Suppressor macrophage (primary cell): ENCODE results near the gene NFATC3.

Experiments
- DNase-seq, 4 experiments: peaks; one replicate each; pipeline ENCODE4 v3.0.0-alpha.2; 2020 to 2022

Gene NFATC3

GRCh38 chr16:68251832-68252231 lies 166.7 kb downstream of the NFATC3 start:
- DNase-seq = no peak

DNA sequence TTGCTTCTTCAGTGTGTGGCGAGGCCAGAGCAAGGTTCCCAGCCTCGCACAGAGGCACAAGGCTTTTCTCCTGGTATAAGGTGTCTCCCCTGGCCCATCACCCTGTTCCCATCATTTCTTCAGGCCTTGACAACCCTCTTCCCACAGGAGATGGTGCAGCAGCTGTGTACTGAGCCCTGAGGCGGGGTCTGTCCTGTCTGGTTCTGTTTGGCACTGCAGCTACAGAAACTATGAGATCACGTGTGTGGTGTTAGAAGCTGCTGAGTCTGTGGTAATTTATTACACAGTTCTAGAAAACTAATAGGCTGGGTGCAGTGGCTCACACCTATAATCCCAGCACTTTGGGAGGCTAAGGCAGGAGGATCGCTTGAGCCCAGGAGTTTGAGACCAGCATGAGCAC lies 167.2 kb downstream of the NFATC3 start:
- DNase-seq = no peak

DNA sequence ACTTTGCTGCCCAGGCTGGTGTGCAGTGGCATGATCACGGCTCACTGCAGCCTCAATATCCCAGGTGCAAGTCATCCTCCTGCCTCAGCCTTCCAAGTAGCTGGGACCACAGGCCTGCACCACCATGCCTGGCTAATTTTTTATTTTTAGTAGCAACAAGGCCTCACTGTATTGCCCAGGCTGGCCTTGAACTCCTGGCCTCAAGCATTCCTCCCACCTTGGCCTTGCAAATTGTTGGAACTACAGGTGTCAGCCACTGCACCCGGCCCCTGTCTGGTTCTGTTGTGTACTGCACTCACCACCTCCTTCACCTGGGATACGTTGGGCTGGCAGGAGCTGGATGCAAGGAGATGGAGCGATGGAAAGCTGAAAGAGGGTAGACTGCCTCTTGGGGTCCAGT lies 168.6 kb downstream of the NFATC3 start:
- DNase-seq = no peak

DNA sequence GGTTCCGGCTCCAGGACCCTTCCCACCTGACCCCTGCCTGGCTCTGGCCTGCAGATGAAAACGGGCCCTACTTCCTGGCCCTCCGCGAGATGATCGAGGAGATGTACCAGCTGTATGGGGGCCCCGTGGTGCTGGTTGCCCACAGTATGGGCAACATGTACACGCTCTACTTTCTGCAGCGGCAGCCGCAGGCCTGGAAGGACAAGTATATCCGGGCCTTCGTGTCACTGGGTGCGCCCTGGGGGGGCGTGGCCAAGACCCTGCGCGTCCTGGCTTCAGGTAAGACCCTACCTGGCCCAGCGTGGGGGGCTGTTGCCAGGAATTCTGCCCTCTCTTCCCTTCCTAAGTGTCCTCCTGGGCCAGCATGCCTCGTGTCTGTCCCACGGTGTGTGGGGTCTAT lies 170.5 kb downstream of the NFATC3 start:
- DNase-seq = no peak

DNA sequence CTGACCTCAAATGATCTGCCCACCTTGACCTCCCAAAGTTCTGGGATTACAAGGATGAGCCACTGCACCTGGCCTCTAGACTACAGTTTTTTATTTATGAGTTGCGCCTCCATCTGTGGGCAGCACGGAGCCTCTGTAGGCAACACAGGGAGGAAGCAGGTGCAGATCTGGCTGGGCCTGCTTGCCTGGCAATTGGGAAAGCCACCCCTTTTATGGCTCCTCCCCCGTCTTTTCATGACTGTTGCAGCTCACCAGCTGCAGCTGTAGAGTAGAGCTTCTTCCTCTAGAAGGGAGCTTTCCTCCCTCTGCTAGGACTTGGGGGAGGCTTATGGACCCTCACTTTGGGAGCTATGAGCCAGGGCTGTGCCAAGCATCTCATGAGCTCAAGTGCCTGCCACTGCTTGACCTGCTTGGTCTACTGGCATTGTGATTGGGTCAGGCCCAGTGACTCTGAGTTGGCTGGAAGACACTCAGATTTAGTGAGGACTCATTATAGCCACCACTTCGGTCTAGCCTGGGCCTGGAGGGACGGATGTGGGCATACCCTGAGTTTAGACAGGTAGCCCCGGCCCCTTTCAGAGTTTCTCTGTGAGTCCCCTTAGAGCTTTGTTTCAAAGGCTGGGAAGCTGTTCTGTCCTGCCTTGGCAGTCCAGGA lies 172.2 kb downstream of the NFATC3 start:
- peak; percentile 45 to 72 (median 68) for DNase-seq

GRCh38 chr16:68257906-68258800 lies 173.0 kb downstream of the NFATC3 start:
- DNase-seq = peak; percentile 77 to 92 (median 82)

DNA sequence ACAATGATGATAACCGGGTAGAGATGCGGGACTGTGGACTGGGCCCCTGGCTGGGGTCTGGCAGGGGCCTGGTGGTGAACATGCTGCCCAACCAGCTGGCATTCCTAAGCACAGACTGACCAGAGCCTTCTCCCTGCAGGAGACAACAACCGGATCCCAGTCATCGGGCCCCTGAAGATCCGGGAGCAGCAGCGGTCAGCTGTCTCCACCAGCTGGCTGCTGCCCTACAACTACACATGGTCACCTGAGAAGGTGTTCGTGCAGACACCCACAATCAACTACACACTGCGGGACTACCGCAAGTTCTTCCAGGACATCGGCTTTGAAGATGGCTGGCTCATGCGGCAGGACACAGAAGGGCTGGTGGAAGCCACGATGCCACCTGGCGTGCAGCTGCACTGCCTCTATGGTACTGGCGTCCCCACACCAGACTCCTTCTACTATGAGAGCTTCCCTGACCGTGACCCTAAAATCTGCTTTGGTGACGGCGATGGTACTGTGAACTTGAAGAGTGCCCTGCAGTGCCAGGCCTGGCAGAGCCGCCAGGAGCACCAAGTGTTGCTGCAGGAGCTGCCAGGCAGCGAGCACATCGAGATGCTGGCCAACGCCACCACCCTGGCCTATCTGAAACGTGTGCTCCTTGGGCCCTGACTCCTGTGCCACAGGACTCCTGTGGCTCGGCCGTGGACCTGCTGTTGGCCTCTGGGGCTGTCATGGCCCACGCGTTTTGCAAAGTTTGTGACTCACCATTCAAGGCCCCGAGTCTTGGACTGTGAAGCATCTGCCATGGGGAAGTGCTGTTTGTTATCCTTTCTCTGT lies 174.0 kb downstream of the NFATC3 start:
- DNase-seq = peak; percentile 53 to 73 (median 71)

- DNase-seq = no peak
Observed at GRCh38 chr16:68263559-68264127, 178.5 kb downstream of the NFATC3 start.

GRCh38 chr16:68264128-68265077 lies 179.2 kb downstream of the NFATC3 start, which contains the start of gene SLC7A6:
Gene SLC7A6, plus strand, starts transcription at chr16:68264526. Its CDS starts 10,201 bp downstream, at chr16:68274727.
- DNase-seq = peak; percentile 85 to 93 (median 89)

- peak; percentile 66 to 76 (median 74) for DNase-seq
Observed at GRCh38 chr16:68265078-68265920, 180.1 kb downstream of the NFATC3 start.

DNA sequence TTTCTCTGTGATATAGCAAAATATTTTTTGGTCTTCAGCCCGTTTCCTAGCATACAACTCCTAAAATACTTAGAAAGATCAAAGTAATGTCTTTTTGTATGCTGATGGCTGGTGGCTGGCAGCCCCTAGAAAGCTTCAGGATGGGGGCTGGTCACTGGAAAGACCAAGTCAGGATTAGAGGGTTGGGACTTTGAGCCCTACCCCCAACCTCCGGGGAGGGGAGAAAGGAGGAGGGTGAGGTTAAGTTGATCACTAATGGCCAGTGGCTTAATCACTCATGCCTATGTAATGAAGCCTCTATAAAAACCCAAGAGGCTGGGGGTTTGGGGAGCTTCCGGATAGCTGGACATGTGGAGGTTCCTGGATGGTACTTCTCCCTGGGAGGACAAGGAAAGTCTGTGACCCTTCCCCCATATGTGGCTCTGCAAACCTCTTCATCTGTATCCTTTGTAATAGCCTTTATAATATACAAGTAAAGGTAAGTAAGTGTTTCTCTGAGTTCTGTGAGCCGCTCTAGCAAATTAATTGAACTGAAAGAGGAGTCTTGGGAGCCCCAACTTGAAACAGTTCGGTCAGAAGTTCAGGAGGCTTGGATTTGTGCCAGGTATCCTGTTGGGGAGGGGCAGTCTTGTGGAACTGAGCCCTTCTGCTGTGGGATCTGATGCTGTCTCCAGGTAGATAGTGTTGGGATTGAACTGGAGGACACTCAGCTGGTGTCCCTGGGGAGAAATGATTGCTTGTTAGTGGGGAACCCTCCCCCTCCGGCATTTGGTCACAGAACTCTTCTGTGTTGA lies 182.6 kb downstream of the NFATC3 start:
- no peak for DNase-seq

- no peak for DNase-seq
Observed at GRCh38 chr16:68269793-68270192, 184.6 kb downstream of the NFATC3 start.

- no peak for DNase-seq
Observed at GRCh38 chr16:68270353-68270752, 185.2 kb downstream of the NFATC3 start.

GRCh38 chr16:68272507-68273209 lies 187.5 kb downstream of the NFATC3 start:
- DNase-seq = no peak

DNA sequence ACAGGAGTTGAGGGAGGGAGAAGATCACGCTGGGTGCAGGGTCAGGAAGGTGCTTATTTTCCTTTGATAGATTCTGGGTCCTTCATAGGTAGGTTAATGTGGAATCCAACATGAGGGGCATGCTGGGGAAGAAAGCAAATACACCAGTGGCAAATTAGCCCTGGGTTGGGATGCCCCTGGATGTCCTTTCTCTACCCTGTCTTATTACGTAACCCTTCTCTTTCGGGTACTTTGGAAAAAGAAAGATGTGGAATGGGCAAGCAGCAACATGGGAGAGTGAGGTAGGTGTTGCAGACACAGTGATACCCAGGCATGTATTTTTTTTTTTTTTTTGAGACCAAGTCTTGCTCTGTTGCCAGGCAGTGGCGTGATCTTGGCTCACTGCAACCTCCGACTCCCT lies 188.3 kb downstream of the NFATC3 start:
- no peak for DNase-seq

- no peak for DNase-seq
Observed at GRCh38 chr16:68273896-68274295, 188.7 kb downstream of the NFATC3 start.

DNA sequence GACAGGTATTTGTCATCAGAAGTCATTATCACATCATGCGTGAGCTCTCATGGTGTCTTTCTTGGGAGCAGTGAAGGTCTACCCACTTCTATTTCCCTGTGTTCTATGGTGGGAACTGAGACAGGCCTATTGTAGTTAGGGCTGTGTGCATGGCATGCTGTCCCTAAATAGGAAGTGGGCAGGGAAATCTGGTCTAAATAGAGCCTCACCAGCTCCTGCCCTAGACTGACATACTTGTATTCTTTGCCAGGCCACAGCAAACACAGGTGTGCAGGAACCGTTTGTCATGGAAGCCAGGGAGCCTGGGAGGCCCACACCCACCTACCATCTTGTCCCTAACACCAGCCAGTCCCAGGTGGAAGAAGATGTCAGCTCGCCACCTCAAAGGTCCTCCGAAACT lies 189.3 kb downstream of the NFATC3 start:
- no peak for DNase-seq

DNA sequence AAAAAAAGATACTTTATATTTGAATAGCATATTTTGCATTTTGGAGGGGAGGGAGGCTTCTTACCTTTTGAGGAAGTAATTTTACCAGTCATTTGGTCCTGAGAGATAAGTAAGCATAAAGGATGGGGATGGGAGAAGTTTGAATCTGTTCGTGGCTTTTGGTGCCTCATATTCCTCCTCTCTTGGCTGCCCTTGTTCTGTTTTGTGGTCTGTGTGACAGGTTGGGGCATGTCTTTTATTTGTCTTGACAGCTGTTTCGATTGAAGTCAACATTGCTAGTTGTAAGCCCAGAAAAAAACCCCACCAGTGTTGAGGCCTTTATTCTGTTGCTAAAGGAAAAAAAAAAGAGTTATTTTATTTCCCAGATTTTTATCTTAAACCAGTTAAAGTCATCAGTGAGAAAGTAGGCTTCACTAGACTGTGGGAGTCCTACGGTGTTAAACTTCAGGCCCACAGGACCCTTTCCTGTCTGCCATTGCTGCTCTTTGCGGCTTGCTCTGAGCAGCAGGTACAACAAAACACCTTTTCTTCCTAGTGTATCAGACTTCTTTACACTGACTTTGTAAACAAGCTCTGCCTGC lies 190.5 kb downstream of the NFATC3 start:
- DNase-seq = no peak

GRCh38 chr16:68276223-68276622 lies 191.1 kb downstream of the NFATC3 start:
- DNase-seq = no peak
